ENCODE data around the gene C5orf47. TPM values are rescaled to one million over a fixed set of nuclear protein-coding genes. Genes with fewer than 3 reads are reported as not detected.
A peak's percentile ranks its signal among the peaks of the same experiment; 100 is the strongest.

Gene C5orf47
- total RNA-seq, 2 donors from 2014 or later, result not detected

GRCh38 chr5:173971681-173972345 lies 17.2 kb upstream of the C5orf47 start:
- no peaks in the 10 kb centered on the region for H3K27me3 ChIP-seq
- no peaks in the 10 kb centered on the region for H3K36me3 ChIP-seq
- intact Hi-C loops (cut with DNase I), result loop anchor here (2.0 kb wide), 1 partner anchor 353 kb away; no protein-coding TSS in a partner anchor
- TF ChIP-seq, protein P1, sequence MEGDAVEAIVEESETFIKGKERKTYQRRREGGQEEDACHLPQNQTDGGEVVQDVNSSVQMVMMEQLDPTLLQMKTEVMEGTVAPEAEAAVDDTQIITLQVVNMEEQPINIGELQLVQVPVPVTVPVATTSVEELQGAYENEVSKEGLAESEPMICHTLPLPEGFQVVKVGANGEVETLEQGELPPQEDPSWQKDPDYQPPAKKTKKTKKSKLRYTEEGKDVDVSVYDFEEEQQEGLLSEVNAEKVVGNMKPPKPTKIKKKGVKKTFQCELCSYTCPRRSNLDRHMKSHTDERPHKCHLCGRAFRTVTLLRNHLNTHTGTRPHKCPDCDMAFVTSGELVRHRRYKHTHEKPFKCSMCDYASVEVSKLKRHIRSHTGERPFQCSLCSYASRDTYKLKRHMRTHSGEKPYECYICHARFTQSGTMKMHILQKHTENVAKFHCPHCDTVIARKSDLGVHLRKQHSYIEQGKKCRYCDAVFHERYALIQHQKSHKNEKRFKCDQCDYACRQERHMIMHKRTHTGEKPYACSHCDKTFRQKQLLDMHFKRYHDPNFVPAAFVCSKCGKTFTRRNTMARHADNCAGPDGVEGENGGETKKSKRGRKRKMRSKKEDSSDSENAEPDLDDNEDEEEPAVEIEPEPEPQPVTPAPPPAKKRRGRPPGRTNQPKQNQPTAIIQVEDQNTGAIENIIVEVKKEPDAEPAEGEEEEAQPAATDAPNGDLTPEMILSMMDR (IDR thresholded peaks at IDR 0.05), result no peak
- H3K4me3 ChIP-seq, result no peak overlapping the region
- no peak overlapping the region for H3K9ac ChIP-seq (ENCODE audit: low read depth in 2 of 2, low read length in 2 of 2)
- DNase-seq, result no peak
- no peak overlapping the region for H3K27ac ChIP-seq
- no peaks in the 10 kb centered on the region for H3K4me1 ChIP-seq
- no peaks in the 10 kb centered on the region for H3K9me3 ChIP-seq

GRCh38 chr5:173972607-173972924 lies 16.4 kb upstream of the C5orf47 start:
- H3K27me3 ChIP-seq, result no peaks in the 10 kb centered on the region
- H3K4me1 ChIP-seq, result no peaks in the 10 kb centered on the region
- no peaks in the 10 kb centered on the region for H3K36me3 ChIP-seq
- intact Hi-C loops (cut with DNase I), result loop anchor here (2.0 kb wide), 1 partner anchor 354 kb away; no protein-coding TSS in a partner anchor
- peak overlapping the region in 1 of 2 donors; percentile 50 for H3K9ac ChIP-seq (ENCODE audit: low read depth in 2 of 2, low read length in 2 of 2)
- DNase-seq, result no peak
- peak overlapping the region; percentile 40 for H3K4me3 ChIP-seq
- H3K27ac ChIP-seq, result no peak overlapping the region
- H3K9me3 ChIP-seq, result no peaks in the 10 kb centered on the region
- TF ChIP-seq, protein P1 (IDR thresholded peaks at IDR 0.05), result no peak

DNA sequence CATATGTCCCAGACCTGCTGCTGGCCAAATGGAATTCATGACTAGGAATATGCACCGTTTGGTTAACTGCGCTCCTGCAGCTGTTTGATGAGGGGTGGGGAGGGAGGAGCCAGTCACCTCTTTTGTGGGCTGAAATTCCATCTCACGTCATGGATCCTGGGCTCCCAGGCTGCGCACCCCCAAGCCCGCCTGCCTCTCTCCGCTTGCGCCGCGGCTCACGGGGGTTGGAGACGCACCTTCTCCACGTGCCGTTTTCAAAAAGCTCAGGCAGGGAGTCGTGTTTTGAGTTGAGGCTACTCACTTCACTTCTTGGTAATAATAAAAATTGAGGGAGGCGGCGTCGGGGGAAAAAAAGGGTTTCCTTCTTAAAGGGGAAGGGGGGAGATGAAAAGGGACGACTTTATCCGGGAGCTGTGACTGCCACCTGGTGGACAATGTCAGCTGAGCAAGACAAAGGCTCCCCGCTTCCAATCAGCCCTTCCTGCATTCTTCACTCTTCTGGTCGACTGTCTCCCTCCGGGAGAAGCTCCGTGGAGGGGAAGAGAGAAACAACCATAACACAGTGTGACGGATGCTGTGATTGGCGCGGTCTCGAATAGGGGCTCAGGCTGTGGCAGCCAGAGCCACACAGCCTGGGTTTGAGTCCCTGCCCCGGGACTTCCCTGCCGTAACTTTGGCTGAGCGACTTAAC lies 15.9 kb upstream of the C5orf47 start:
- Histone ChIP-seq H3K4me1 (no peaks in the 10 kb centered on the region), H3K9ac (ENCODE audit: low read depth in 2 of 2, low read length in 2 of 2) (peak overlapping the region; percentile 28 to 67), H3K27me3 (no peaks in the 10 kb centered on the region), H3K4me3 (peak overlapping the region; percentile 40), H3K36me3 (no peaks in the 10 kb centered on the region), H3K27ac (no peak overlapping the region), H3K9me3 (no peaks in the 10 kb centered on the region)
- intact Hi-C loops (cut with DNase I), result loop anchor here (2.0 kb wide), 1 partner anchor 354 kb away; no protein-coding TSS in a partner anchor
- TF ChIP-seq, protein P1 (IDR thresholded peaks at IDR 0.05), result peak; percentile 89
- DNase-seq, result peak; percentile 86

- H3K36me3 ChIP-seq, result no peaks in the 10 kb centered on the region
- H3K27ac ChIP-seq, result no peak overlapping the region
- intact Hi-C loops (cut with DNase I), result loop anchor here (2.0 kb wide), 1 partner anchor 355 kb away; no protein-coding TSS in a partner anchor
- H3K9ac ChIP-seq (ENCODE audit: low read depth in 2 of 2, low read length in 2 of 2), result peak overlapping the region; percentile 28 to 67
- no peaks in the 10 kb centered on the region for H3K27me3 ChIP-seq
- TF ChIP-seq, protein P1 (IDR thresholded peaks at IDR 0.05), result no peak
- DNase-seq, result no peak
- no peaks in the 10 kb centered on the region for H3K4me1 ChIP-seq
- H3K9me3 ChIP-seq, result no peaks in the 10 kb centered on the region
- peak overlapping the region; percentile 40 for H3K4me3 ChIP-seq
Measured at GRCh38 chr5:173973616-173973969, 15.4 kb upstream of the C5orf47 start.

GRCh38 chr5:173974688-173975239 lies 14.2 kb upstream of the C5orf47 start:
- TF ChIP-seq, protein P1 (IDR thresholded peaks at IDR 0.05), result no peak
- Histone ChIP-seq H3K4me1 (no peaks in the 10 kb centered on the region), H3K9ac (ENCODE audit: low read depth in 2 of 2, low read length in 2 of 2) (no peak overlapping the region), H3K4me3 (no peak overlapping the region), H3K27me3 (no peaks in the 10 kb centered on the region), H3K36me3 (no peaks in the 10 kb centered on the region), H3K27ac (no peak overlapping the region), H3K9me3 (no peaks in the 10 kb centered on the region)
- intact Hi-C loops (cut with DNase I), result no loop called here
- no peak for DNase-seq
